ENCODE data around the gene TPH2. TPM values are rescaled to one million over a fixed set of nuclear protein-coding genes. Genes with fewer than 3 reads are reported as not detected.

TPH2 gene
- polyA plus RNA-seq, 3 donors, result not detected

DNA sequence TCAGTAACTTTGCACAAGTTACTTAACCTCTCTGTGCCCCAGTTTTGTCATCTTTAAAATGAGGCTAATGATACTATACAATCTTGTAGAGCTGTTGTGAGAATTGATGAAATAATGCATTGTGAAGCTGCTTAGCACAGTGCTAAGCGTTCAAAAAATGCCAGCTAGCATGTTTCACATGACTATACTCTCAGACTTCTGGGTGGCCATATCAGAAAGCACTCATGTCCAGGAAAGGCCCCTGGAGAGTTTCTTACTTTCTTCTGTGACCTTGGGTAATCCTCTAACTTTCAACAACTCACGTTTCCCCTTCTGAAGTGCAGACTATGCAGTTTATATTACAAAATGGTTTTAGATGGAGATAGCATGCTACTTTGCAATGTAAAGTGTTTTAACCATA, 68.1 kb downstream of the TPH2 start:
- H3K36me3 ChIP-seq (replicated peaks in 1 of 2; ENCODE audit: control insufficient read depth in 1 of 2, insufficient read depth in 2 of 2, low read length in 2 of 2), result no peaks in the 10 kb centered on the region
- TF ChIP-seq, protein P1, sequence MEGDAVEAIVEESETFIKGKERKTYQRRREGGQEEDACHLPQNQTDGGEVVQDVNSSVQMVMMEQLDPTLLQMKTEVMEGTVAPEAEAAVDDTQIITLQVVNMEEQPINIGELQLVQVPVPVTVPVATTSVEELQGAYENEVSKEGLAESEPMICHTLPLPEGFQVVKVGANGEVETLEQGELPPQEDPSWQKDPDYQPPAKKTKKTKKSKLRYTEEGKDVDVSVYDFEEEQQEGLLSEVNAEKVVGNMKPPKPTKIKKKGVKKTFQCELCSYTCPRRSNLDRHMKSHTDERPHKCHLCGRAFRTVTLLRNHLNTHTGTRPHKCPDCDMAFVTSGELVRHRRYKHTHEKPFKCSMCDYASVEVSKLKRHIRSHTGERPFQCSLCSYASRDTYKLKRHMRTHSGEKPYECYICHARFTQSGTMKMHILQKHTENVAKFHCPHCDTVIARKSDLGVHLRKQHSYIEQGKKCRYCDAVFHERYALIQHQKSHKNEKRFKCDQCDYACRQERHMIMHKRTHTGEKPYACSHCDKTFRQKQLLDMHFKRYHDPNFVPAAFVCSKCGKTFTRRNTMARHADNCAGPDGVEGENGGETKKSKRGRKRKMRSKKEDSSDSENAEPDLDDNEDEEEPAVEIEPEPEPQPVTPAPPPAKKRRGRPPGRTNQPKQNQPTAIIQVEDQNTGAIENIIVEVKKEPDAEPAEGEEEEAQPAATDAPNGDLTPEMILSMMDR (IDR thresholded peaks at IDR 0.05), result no peak
- no peak overlapping the region for H2AFZ ChIP-seq (ENCODE audit: insufficient read depth, low read depth, low read length, poor library complexity, severe bottlenecking)
- H3K9me3 ChIP-seq (replicated peaks in 1 of 2; ENCODE audit: control insufficient read depth in 1 of 2, insufficient read depth in 1 of 2, low read length in 2 of 2), result no peaks in the 10 kb centered on the region
- no peaks in the 10 kb centered on the region for H3K4me1 ChIP-seq (ENCODE audit: control insufficient read depth in 1 of 2, insufficient read depth in 2 of 2, low read length in 2 of 2)
- intact Hi-C loops (cut with micrococcal nuclease), result no loop called here
- H3K27ac ChIP-seq (ENCODE audit: low read depth in 1 of 2, low read length in 2 of 2), result no peak overlapping the region
- H3K27me3 ChIP-seq (ENCODE audit: control insufficient read depth in 2 of 2, insufficient read depth in 2 of 2, low read length in 2 of 2), result no peaks in the 10 kb centered on the region
- Mint-ChIP-seq H3K27ac (no peak overlapping the region), H3K36me3 (no peaks in the 10 kb centered on the region), H3K9me3 (no peaks in the 10 kb centered on the region), H3K27me3 (ENCODE audit: low read depth in 3 of 3) (peaks cover 4 to 7% (median 4%) of the 10 kb centered on the region in 3 donors), H3K4me3 (no peak overlapping the region), H3K4me1 (no peaks in the 10 kb centered on the region)
- H3K4me3 ChIP-seq (replicated peaks in 1 of 3; ENCODE audit: low read depth in 2 of 3, low read length in 3 of 3), result no peak overlapping the region
- H3K9ac ChIP-seq (ENCODE audit: insufficient read depth, low read length, poor library complexity, severe bottlenecking), result no peak overlapping the region
- H3K79me2 ChIP-seq (ENCODE audit: insufficient read depth, low read length), result no peaks in the 10 kb centered on the region
- no peak overlapping the region for H3K4me2 ChIP-seq (replicated peaks; ENCODE audit: extremely low read depth, low read length, poor library complexity, severe bottlenecking)
- no peaks in the 10 kb centered on the region for H4K20me1 ChIP-seq (ENCODE audit: insufficient read depth, low read length)
- WGBS (ENCODE audit: insufficient coverage), result 50% methylated on average over 1 of the region's 2 CpGs
- DNase-seq, result no peak

DNA sequence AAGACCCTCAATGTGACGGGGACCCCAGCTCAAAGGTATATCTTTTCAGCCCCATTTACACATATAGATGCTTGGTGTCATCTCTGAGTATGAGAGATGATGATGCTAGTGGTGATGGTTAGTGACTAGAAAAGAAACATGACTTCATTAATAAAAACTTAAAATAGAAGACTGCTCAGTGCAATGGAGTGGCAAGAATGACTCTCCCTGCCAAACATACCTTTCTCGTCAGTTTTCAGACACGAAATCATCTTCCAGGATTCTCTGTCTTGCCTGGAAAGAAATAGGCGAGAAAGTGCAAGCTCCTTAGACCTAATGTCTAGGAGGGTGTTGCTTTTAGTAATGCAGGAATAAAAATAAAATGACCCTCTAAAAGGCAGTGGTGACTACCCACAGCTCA, 71.7 kb downstream of the TPH2 start:
- no peaks in the 10 kb centered on the region for H3K9me3 ChIP-seq (replicated peaks in 1 of 2; ENCODE audit: control insufficient read depth in 1 of 2, insufficient read depth in 1 of 2, low read length in 2 of 2)
- H3K4me1 ChIP-seq (ENCODE audit: control insufficient read depth in 1 of 2, insufficient read depth in 2 of 2, low read length in 2 of 2), result no peaks in the 10 kb centered on the region
- TF ChIP-seq, protein P1 (IDR thresholded peaks at IDR 0.05), result no peak
- H3K4me2 ChIP-seq (replicated peaks; ENCODE audit: extremely low read depth, low read length, poor library complexity, severe bottlenecking), result no peak overlapping the region
- intact Hi-C loops (cut with micrococcal nuclease), result no loop called here
- WGBS (ENCODE audit: insufficient coverage), result no CpG with 5 or more reads among the region's 4 CpGs
- no peaks in the 10 kb centered on the region for H3K4me1 Mint-ChIP-seq
- peaks cover 4% of the 10 kb centered on the region in 3 donors for H3K27me3 Mint-ChIP-seq (ENCODE audit: low read depth in 3 of 3)
- no peak overlapping the region for H3K4me3 Mint-ChIP-seq
- H4K20me1 ChIP-seq (ENCODE audit: insufficient read depth, low read length), result no peaks in the 10 kb centered on the region
- H3K27ac ChIP-seq (ENCODE audit: low read depth in 1 of 2, low read length in 2 of 2), result no peak overlapping the region
- H3K36me3 Mint-ChIP-seq, result no peaks in the 10 kb centered on the region
- no peaks in the 10 kb centered on the region for H3K79me2 ChIP-seq (ENCODE audit: insufficient read depth, low read length)
- H3K9me3 Mint-ChIP-seq, result peaks cover 0 to 2% (median 0%) of the 10 kb centered on the region in 7 donors
- H3K27me3 ChIP-seq (ENCODE audit: control insufficient read depth in 2 of 2, insufficient read depth in 2 of 2, low read length in 2 of 2), result no peaks in the 10 kb centered on the region
- no peaks in the 10 kb centered on the region for H3K36me3 ChIP-seq (replicated peaks in 1 of 2; ENCODE audit: control insufficient read depth in 1 of 2, insufficient read depth in 2 of 2, low read length in 2 of 2)
- no peak for DNase-seq
- no peak overlapping the region for H2AFZ ChIP-seq (ENCODE audit: insufficient read depth, low read depth, low read length, poor library complexity, severe bottlenecking)
- H3K9ac ChIP-seq (ENCODE audit: insufficient read depth, low read length, poor library complexity, severe bottlenecking), result no peak overlapping the region
- no peak overlapping the region for H3K27ac Mint-ChIP-seq
- H3K4me3 ChIP-seq (replicated peaks in 1 of 3; ENCODE audit: low read depth in 2 of 3, low read length in 3 of 3), result no peak overlapping the region

Data from CD14-positive monocyte (primary cell).